MM.1S (cell line): ENCODE results near the gene MFSD11.

Experiments used
- CTCF ChIP-seq: fragments of 300-600 bp; sonication (generic); IDR thresholded peaks from 2 replicates; pipeline ENCODE4 v1.5.1; 2016; ENCODE audit warnings: antibody characterized with exemption, low read length, mixed read lengths
- EZH2 ChIP-seq: fragments of 300-600 bp; sonication (generic); optimal IDR thresholded peaks from 2 replicates; pipeline ENCODE3; 2017; ENCODE audit warnings: low read depth, mild to moderate bottlenecking, antibody characterized with exemption, low read length, mixed read lengths
- EZH2phosphoT487 ChIP-seq: fragments of 300-600 bp; sonication (generic); IDR thresholded peaks from 2 replicates; pipeline ENCODE4 v1.6.1; 2018; ENCODE audit warnings: antibody characterized with exemption, low read length

- no peak for TF ChIP-seq CTCF
- no peak for TF ChIP-seq EZH2phosphoT487
- no peak for TF ChIP-seq EZH2
Observed at GRCh38 chr17:76735006-76735405, 2.9 kb upstream of the MFSD11 start.
